Cardiac muscle cell (in vitro differentiated cells and primary cell): Measurements from ENCODE around the gene SERPINA3. TPM values are rescaled to one million over a fixed set of nuclear protein-coding genes. Genes with fewer than 3 reads are reported as not detected.

ENCODE experiments used
- DNase-seq, 2 donors: peaks; one replicate each; pipeline versions ENCODE4 v3.0.0 to v3.0.0-alpha.2; 2010 to 2017; ENCODE audit warnings: low read depth in 1 of 2, low spot score in 1 of 2
- H3K27ac ChIP-seq: fragments of 200-600 bp; sonication (generic); 2 replicates; pipeline ENCODE4 v1.5.1; 2016
- H3K27me3 ChIP-seq: fragments of 200-600 bp; sonication (generic); 2 replicates; pipeline ENCODE4 v1.6.0; 2016; ENCODE audit warnings: control low read depth
- H3K36me3 ChIP-seq: fragments of 200-600 bp; sonication (generic); 2 replicates; pipeline ENCODE4 v1.5.1; 2016; ENCODE audit warnings: control low read depth
- H3K4me1 ChIP-seq: fragments of 200-600 bp; sonication (generic); 2 replicates; pipeline ENCODE4 v1.8.1; 2017; ENCODE audit warnings: low read depth, mild to moderate bottlenecking, mixed run types
- H3K4me3 ChIP-seq: fragments of 200-600 bp; sonication (generic); 2 replicates; pipeline ENCODE4 v1.5.1; 2016; ENCODE audit warnings: mild to moderate bottlenecking
- H3K9me3 ChIP-seq: fragments of 200-600 bp; sonication (generic); 2 replicates; pipeline ENCODE4 v1.5.1; 2017; ENCODE audit warnings: low read depth, mild to moderate bottlenecking, control low read depth
- CTCF ChIP-seq: IDR thresholded peaks from 2 replicates; pipeline ENCODE4 v1.5.1; 2012; ENCODE audit warnings: low read depth, mild to moderate bottlenecking, low read length
- polyA plus RNA-seq: library from polyadenylated mRNA; unstranded; fragments of >200 nt; fragmentation: Nextera tagmentation; extraction: Ambion mirVana; gene quantifications from 2 replicates; pipeline ENCODE4 v1.2.1, GENCODE V29; 2016
- total RNA-seq: library from RNA; depleted of rRNA; stranded (reverse); fragments of >200 nt; gene quantifications from 2 replicates; pipeline ENCODE4 v1.2.3, GENCODE V29; 2016

The SERPINA3 gene
- total and polyA plus RNA-seq, 2 experiments from 2014 or later = 0.31 TPM; not detected in 1

- no peak for DNase-seq
- H3K27ac ChIP-seq = no peak overlapping the region
- H3K36me3 ChIP-seq = no peaks in the 10 kb centered on the region
- H3K9me3 ChIP-seq = no peaks in the 10 kb centered on the region
- no peaks in the 10 kb centered on the region for H3K27me3 ChIP-seq
- H3K4me1 ChIP-seq = peaks cover 3% of the 10 kb centered on the region
- H3K4me3 ChIP-seq = no peak overlapping the region
- no peak for TF ChIP-seq CTCF
These were observed 41.1 kb downstream of the SERPINA3 start for GRCh38 chr14:94653321-94653720.

DNA sequence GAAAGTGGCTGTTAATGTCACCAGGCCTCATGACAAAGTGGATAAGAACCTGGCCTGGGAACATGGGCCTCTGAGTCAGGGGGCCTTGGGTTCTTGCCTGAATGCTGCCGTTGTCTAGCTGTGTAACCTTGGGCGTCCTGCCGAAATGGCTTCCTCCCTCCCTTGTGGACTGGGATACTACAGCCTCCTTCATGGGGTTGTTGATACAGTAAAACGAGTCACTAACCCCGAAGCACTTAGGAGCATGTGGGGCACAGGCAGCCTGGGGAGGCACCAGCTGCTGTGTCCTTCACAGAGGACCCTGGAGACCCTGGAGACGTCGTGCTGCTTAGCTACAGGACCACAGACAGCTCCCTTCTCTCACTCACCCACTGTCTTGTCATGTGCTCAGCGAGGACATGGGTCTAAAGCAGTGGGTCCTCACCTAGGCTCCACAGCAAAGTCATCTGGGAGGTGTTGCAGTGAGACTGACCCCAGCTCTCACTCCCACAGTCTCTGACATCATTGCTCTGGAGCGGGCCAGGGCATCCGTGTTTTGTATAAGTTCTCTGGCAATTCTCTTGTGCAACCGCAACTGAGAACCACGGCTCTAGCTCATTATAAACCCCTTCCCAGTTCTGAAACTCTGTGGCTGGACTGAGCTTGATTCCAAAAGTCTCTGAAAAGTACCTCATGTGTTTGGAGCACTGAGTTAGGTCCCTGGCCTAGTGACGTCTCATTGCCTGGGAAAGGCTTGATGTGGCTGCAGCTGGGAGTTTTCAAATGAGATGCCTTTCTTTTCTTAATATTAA is 42.1 kb downstream of the SERPINA3 start:
- no peaks in the 10 kb centered on the region for H3K27me3 ChIP-seq
- no peaks in the 10 kb centered on the region for H3K9me3 ChIP-seq
- no peak for TF ChIP-seq CTCF
- H3K4me1 ChIP-seq = peaks cover 3% of the 10 kb centered on the region
- no peak overlapping the region for H3K4me3 ChIP-seq
- no peak overlapping the region for H3K27ac ChIP-seq
- peak; percentile 25 to 48 for DNase-seq
- no peaks in the 10 kb centered on the region for H3K36me3 ChIP-seq

DNA sequence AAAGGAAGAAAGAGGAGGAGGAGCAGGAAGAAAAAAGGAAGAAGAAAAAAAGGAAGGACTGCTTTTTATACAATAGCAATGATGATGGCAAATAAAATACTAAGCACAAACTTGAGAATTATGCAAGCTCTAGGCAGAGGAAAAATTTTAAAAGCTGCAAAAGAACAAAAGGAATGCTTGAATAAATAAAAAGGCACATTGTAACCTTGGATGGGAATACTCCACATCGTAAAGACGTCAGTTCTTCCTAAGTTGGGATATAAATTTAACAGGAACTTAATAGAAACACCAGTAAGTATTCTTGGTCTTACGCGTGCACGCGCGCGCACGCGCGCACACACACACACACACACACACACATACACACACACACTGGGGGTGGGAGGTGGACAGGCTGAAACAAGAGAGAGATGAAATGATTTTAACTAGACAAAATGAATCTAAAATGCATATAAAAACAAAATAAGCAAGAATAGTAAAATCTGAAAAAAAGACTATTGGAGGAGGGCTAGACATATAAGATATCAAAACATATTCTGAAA is 43.0 kb downstream of the SERPINA3 start:
- H3K27ac ChIP-seq = no peak overlapping the region
- H3K9me3 ChIP-seq = no peaks in the 10 kb centered on the region
- no peak for TF ChIP-seq CTCF
- H3K36me3 ChIP-seq = no peaks in the 10 kb centered on the region
- H3K27me3 ChIP-seq = no peaks in the 10 kb centered on the region
- H3K4me3 ChIP-seq = no peak overlapping the region
- DNase-seq = no peak
- peaks cover 3% of the 10 kb centered on the region for H3K4me1 ChIP-seq

GRCh38 chr14:94656043-94656442 is 43.9 kb downstream of the SERPINA3 start:
- peaks cover 3% of the 10 kb centered on the region for H3K4me1 ChIP-seq
- TF ChIP-seq CTCF = no peak
- H3K9me3 ChIP-seq = no peaks in the 10 kb centered on the region
- no peaks in the 10 kb centered on the region for H3K27me3 ChIP-seq
- DNase-seq = no peak
- no peaks in the 10 kb centered on the region for H3K36me3 ChIP-seq
- no peak overlapping the region for H3K27ac ChIP-seq
- H3K4me3 ChIP-seq = no peak overlapping the region

GRCh38 chr14:94659256-94659655 is 47.1 kb downstream of the SERPINA3 start:
- no peaks in the 10 kb centered on the region for H3K4me1 ChIP-seq
- H3K36me3 ChIP-seq = no peaks in the 10 kb centered on the region
- DNase-seq = no peak
- no peak overlapping the region for H3K27ac ChIP-seq
- TF ChIP-seq CTCF = no peak
- no peaks in the 10 kb centered on the region for H3K27me3 ChIP-seq
- H3K4me3 ChIP-seq = no peak overlapping the region
- H3K9me3 ChIP-seq = no peaks in the 10 kb centered on the region
